ENCODE data around the gene SLC3A2. TPM values are rescaled to one million over a fixed set of nuclear protein-coding genes. Genes with fewer than 3 reads are reported as not detected.

SLC3A2 gene
- total RNA-seq, 2 experiments from 2014 or later, result 309 to 314 TPM

DNA sequence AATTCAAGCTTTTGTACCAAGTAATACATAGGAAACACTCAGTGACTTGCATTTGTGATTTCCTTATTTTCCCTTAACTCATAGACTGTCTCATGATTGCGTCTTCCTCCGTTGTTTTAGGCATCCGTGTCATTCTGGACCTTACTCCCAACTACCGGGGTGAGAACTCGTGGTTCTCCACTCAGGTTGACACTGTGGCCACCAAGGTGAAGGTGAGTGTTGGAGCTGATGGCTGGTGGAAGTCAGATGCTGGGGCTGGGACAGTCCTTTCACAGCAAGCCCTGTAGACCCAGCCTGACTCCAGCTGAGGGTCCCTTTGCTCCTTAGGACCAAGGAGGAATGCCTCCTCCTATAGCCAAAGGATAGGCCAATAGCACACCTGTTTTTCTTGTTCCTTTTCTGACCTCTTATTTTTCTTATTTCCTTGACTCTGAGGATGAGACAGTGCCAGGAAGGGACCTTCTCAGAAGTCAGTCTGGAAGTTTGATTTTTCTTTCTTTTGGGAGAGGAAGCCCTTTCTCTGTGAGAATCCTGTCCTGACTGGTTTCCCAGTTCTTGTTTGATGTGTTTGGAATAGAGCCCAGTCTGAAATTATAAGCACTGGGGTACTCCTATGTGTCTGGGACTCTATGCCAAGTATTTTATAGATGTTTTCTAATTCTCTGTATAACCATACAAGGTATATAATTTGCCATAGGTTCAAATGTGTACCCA, 2.2 kb downstream of the SLC3A2 start:
- Mint-ChIP-seq H3K36me3 (peaks cover 71% of the 10 kb centered on the region), H3K9me3 (no peaks in the 10 kb centered on the region), H3K27ac (peak overlapping the region; percentile 100), H3K27me3 (no peaks in the 10 kb centered on the region), H3K4me1 (ENCODE audit: low read depth) (peaks cover 48% of the 10 kb centered on the region), H3K4me3 (peak overlapping the region; percentile 99)
- peak; percentile 17 for DNase-seq
- CTCF ChIA-PET, result interaction anchor here (0.8 to 4.1 kb wide), 5 partner anchors 12 to 458 kb away, joined by 3 to 31 read pairs (median 4); no protein-coding TSS in a partner anchor
- intact Hi-C loops (cut with micrococcal nuclease), result no loop called here
- POLR2A ChIA-PET, result interaction anchor here (0.7 to 9.1 kb wide), 6 partner anchors 29 to 1364 kb away, joined by 3 to 234 read pairs (median 16); partner anchors contain the start of genes PPP1R14B, STX5, TEX54 and TMEM179B

GRCh38 chr11:62883673-62884072, 3.0 kb downstream of the SLC3A2 start:
- Mint-ChIP-seq H3K27me3 (no peaks in the 10 kb centered on the region), H3K9me3 (no peaks in the 10 kb centered on the region), H3K36me3 (peaks cover 78% of the 10 kb centered on the region), H3K4me3 (peak overlapping the region; percentile 99), H3K4me1 (ENCODE audit: low read depth) (peaks cover 48% of the 10 kb centered on the region), H3K27ac (peak overlapping the region; percentile 100)
- intact Hi-C loops (cut with micrococcal nuclease), result no loop called here
- no peak for DNase-seq
- POLR2A ChIA-PET, result interaction anchor here (1.2 to 9.1 kb wide), 3 partner anchors 30 to 156 kb away, joined by 3 to 234 read pairs (median 86); partner anchors contain the start of genes HNRNPUL2, TTC9C and WDR74
- CTCF ChIA-PET, result interaction anchor here (0.8 to 4.1 kb wide), 6 partner anchors 9 to 459 kb away, joined by 3 to 14 read pairs (median 4); no protein-coding TSS in a partner anchor

- ChIA-PET CTCF (interaction anchor here (4.1 kb wide), 1 partner anchor 21 kb away, joined by 14 read pairs; no protein-coding TSS in a partner anchor), POLR2A (interaction anchor here (0.9 to 9.1 kb wide), 2 partner anchors 10 to 32 kb away, joined by 4 to 234 read pairs; no protein-coding TSS in a partner anchor)
- Mint-ChIP-seq H3K4me3 (peak overlapping the region; percentile 53), H3K27me3 (no peaks in the 10 kb centered on the region), H3K27ac (peak overlapping the region; percentile 69), H3K36me3 (peaks cover 89% of the 10 kb centered on the region), H3K4me1 (ENCODE audit: low read depth) (peaks cover 39% of the 10 kb centered on the region), H3K9me3 (no peaks in the 10 kb centered on the region)
- intact Hi-C loops (cut with micrococcal nuclease), result no loop called here
- DNase-seq, result no peak
Observed at GRCh38 chr11:62885137-62885750, 4.5 kb downstream of the SLC3A2 start.

- Mint-ChIP-seq H3K27me3 (no peaks in the 10 kb centered on the region), H3K27ac (no peak overlapping the region), H3K4me1 (ENCODE audit: low read depth) (peaks cover 27% of the 10 kb centered on the region), H3K36me3 (peaks cover 58% of the 10 kb centered on the region), H3K9me3 (no peaks in the 10 kb centered on the region), H3K4me3 (no peak overlapping the region)
- DNase-seq, result no peak
- POLR2A ChIA-PET, result no interaction called here
- intact Hi-C loops (cut with micrococcal nuclease), result no loop called here
- CTCF ChIA-PET, result no interaction called here
Observed at GRCh38 chr11:62888406-62888805, 7.7 kb downstream of the SLC3A2 start.

- no peaks in the 10 kb centered on the region for H3K9me3 Mint-ChIP-seq
- H3K36me3 Mint-ChIP-seq, result peaks cover 51% of the 10 kb centered on the region
- no peak overlapping the region for H3K4me3 Mint-ChIP-seq
- ChIA-PET POLR2A (interaction anchor here (1.2 to 1.6 kb wide), 3 partner anchors 8 to 33 kb away, joined by 4 to 7 read pairs (median 6); partner anchors contain the start of gene SLC3A2), CTCF (interaction anchor here (1.3 kb wide), 1 partner anchor 132 kb away, joined by 3 read pairs; no protein-coding TSS in a partner anchor)
- H3K27ac Mint-ChIP-seq, result no peak overlapping the region
- no peaks in the 10 kb centered on the region for H3K27me3 Mint-ChIP-seq
- DNase-seq, result no peak
- intact Hi-C loops (cut with micrococcal nuclease), result no loop called here
- H3K4me1 Mint-ChIP-seq (ENCODE audit: low read depth), result peaks cover 20% of the 10 kb centered on the region
Observed at GRCh38 chr11:62889126-62889483, 8.4 kb downstream of the SLC3A2 start.

- intact Hi-C loops (cut with micrococcal nuclease), result no loop called here
- Mint-ChIP-seq H3K4me3 (no peak overlapping the region), H3K27ac (no peak overlapping the region), H3K9me3 (no peaks in the 10 kb centered on the region), H3K27me3 (peaks cover under 1% of the 10 kb centered on the region), H3K4me1 (ENCODE audit: low read depth) (peaks cover 15% of the 10 kb centered on the region), H3K36me3 (peaks cover 46% of the 10 kb centered on the region)
- ChIA-PET CTCF (interaction anchor here (0.9 to 1.3 kb wide), 2 partner anchors 16 to 131 kb away, joined by 3 to 4 read pairs; no protein-coding TSS in a partner anchor), POLR2A (interaction anchor here (0.6 to 1.6 kb wide), 5 partner anchors 9 to 34 kb away, joined by 3 to 7 read pairs (median 4); partner anchors contain the start of gene SLC3A2)
- DNase-seq, result no peak
Observed at GRCh38 chr11:62889484-62890437, 9.1 kb downstream of the SLC3A2 start.

DNA sequence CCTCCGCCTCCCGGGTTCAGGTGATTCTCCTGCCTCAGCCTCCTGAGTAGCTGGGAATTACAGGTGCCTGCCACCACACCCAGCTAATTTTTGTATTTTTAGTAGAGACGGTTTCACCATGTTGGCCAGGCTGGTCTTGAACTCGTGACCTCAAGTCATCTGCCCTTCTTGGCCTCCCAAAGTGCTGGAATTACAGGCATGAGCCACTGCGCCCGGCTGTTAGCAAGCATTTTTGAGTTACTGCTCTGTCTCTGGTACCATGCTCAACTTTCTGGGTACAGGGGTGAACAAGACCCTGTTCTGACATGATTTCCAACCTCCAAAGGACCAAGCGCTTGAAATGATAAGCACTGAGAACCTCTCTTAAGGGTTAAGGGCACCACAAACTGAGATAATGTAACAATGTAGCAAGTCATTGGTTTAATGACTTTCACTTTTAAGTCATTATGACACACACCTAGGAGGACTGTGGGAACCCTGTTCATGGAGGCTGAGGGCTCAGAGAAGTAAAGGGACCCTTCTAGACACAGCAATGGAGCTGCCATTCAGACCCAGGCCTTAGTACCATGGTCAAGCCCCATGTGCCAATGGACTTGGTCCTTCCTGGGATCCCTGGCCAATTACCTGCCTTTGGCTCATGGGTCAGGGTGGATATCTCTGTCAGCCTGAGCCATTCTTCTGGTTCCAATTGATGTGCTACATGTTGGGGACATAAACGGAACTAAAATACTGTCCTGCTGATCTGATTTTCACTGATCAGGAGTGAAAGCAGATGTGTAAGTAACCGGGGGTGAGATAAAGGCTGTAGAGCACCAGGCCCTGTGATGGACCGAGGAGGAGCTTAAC, 11.6 kb downstream of the SLC3A2 start:
- H3K36me3 Mint-ChIP-seq, result peaks cover 25% of the 10 kb centered on the region
- no peak overlapping the region for H3K27ac Mint-ChIP-seq
- intact Hi-C loops (cut with micrococcal nuclease), result no loop called here
- no peak overlapping the region for H3K4me3 Mint-ChIP-seq
- no peaks in the 10 kb centered on the region for H3K9me3 Mint-ChIP-seq
- POLR2A ChIA-PET, result interaction anchor here (1.3 kb wide), 1 partner anchor 11 kb away, joined by 3 read pairs; no protein-coding TSS in a partner anchor
- peaks cover 4% of the 10 kb centered on the region for H3K27me3 Mint-ChIP-seq
- peaks cover 2% of the 10 kb centered on the region for H3K4me1 Mint-ChIP-seq (ENCODE audit: low read depth)
- CTCF ChIA-PET, result interaction anchor here (1.0 to 6.3 kb wide), 2 partner anchors 8 to 14 kb away, joined by 3 to 43 read pairs; no protein-coding TSS in a partner anchor
- no peak for DNase-seq

DNA sequence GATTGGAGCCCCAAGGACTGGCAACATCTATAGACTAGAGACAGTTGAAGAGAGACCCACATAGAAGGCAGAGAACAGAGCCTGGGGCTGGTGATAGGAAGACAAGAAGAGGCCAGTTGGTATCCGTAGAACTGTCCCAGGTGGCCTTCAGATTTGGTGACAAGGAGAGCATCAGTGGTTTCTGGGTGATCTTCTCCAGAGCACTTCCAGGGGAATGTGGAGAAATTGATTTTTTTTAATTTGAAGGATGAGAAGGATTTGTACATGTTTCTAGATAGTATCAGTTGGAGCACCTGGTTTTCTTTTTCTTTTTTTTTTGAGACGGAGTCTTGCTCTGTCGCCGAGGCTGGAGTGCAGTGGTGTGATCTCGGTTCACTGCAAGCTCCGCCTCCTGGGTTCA, 14.8 kb downstream of the SLC3A2 start:
- intact Hi-C loops (cut with micrococcal nuclease), result no loop called here
- ChIA-PET POLR2A (interaction anchor here (1.3 kb wide), 1 partner anchor 10 kb away, joined by 4 read pairs; no protein-coding TSS in a partner anchor), CTCF (interaction anchor here (1.2 to 6.3 kb wide), 3 partner anchors 11 to 125 kb away, joined by 3 to 43 read pairs (median 3); no protein-coding TSS in a partner anchor)
- Mint-ChIP-seq H3K27ac (no peak overlapping the region), H3K36me3 (no peaks in the 10 kb centered on the region), H3K4me1 (ENCODE audit: low read depth) (peaks cover 2% of the 10 kb centered on the region), H3K4me3 (no peak overlapping the region), H3K9me3 (no peaks in the 10 kb centered on the region), H3K27me3 (peaks cover 11% of the 10 kb centered on the region)
- no peak for DNase-seq

GRCh38 chr11:62896049-62896448, 15.4 kb downstream of the SLC3A2 start:
- Mint-ChIP-seq H3K4me1 (ENCODE audit: low read depth) (peaks cover 2% of the 10 kb centered on the region), H3K9me3 (no peaks in the 10 kb centered on the region), H3K27ac (no peak overlapping the region), H3K27me3 (peaks cover 11% of the 10 kb centered on the region), H3K4me3 (no peak overlapping the region), H3K36me3 (no peaks in the 10 kb centered on the region)
- intact Hi-C loops (cut with micrococcal nuclease), result no loop called here
- no peak for DNase-seq
- CTCF ChIA-PET, result interaction anchor here (1.0 to 6.3 kb wide), 4 partner anchors 11 to 125 kb away, joined by 3 to 43 read pairs (median 3); partner anchors contain the start of gene SLC3A2
- POLR2A ChIA-PET, result no interaction called here

GRCh38 chr11:62897311-62897710, 16.6 kb downstream of the SLC3A2 start:
- H3K27ac Mint-ChIP-seq, result no peak overlapping the region
- CTCF ChIA-PET, result interaction anchor here (6.3 kb wide), 1 partner anchor 9 kb away, joined by 43 read pairs; no protein-coding TSS in a partner anchor
- no peak for DNase-seq
- peaks cover 7% of the 10 kb centered on the region for H3K4me1 Mint-ChIP-seq (ENCODE audit: low read depth)
- no peaks in the 10 kb centered on the region for H3K9me3 Mint-ChIP-seq
- no peaks in the 10 kb centered on the region for H3K36me3 Mint-ChIP-seq
- POLR2A ChIA-PET, result no interaction called here
- H3K27me3 Mint-ChIP-seq, result peaks cover 11% of the 10 kb centered on the region
- no peak overlapping the region for H3K4me3 Mint-ChIP-seq
- intact Hi-C loops (cut with micrococcal nuclease), result no loop called here

Data from activated CD4-positive, alpha-beta memory T cell treated with anti-CD3 and anti-CD28 coated beads for 36 hours (primary cell).